DOHH2 (cell line): ENCODE data around the gene SAC3D1.

Source experiments
- H3F3A ChIP-seq: fragments of 200-600 bp; sonication (generic), shearing (Covaris generic); 2 replicates; pipeline ENCODE4 v1.6.0; 2016; ENCODE audit warnings: antibody characterized with exemption, mild to moderate bottlenecking; ENCODE audit not compliant: control insufficient read depth, insufficient read depth
- H3K27ac ChIP-seq: fragments of 200-600 bp; sonication (generic); 2 replicates; pipeline ENCODE4 v1.5.1; 2014; ENCODE audit warnings: low read depth, mild to moderate bottlenecking, low read length, moderate library complexity
- H3K27me3 ChIP-seq: fragments of 200-600 bp; sonication (generic); 2 replicates; pipeline ENCODE4 v1.6.1; 2014; ENCODE audit warnings: mild to moderate bottlenecking, low read length, mixed read lengths; ENCODE audit not compliant: control insufficient read depth
- H3K36me3 ChIP-seq: fragments of 200-600 bp; sonication (generic); 2 replicates; pipeline ENCODE4 v1.6.1; 2014; ENCODE audit warnings: mild to moderate bottlenecking, low read length, moderate library complexity, mixed read lengths; ENCODE audit not compliant: control insufficient read depth
- H3K4me1 ChIP-seq: fragments of 200-600 bp; sonication (generic); 2 replicates; pipeline ENCODE4 v1.6.1; 2014; ENCODE audit warnings: mild to moderate bottlenecking, low read length, mixed read lengths; ENCODE audit not compliant: control insufficient read depth
- H3K4me2 ChIP-seq: fragments of 200-600 bp; sonication (generic); 2 replicates; pipeline ENCODE4 v1.6.0; 2014; ENCODE audit warnings: mild to moderate bottlenecking, low read length, moderate library complexity
- H3K4me3 ChIP-seq: fragments of 200-600 bp; sonication (generic); 2 replicates; pipeline ENCODE4 v1.5.1; 2014; ENCODE audit warnings: mild to moderate bottlenecking, low read length, mixed read lengths
- H3K79me2 ChIP-seq: fragments of 200-600 bp; sonication (generic); 2 replicates; pipeline ENCODE4 v1.6.1; 2014; ENCODE audit warnings: mild to moderate bottlenecking, low read length, mixed read lengths; ENCODE audit not compliant: control insufficient read depth
- H3K9me2 ChIP-seq: fragments of 200-600 bp; sonication (generic); replicated peaks from 2 replicates; pipeline ENCODE4 v1.6.1; 2014; ENCODE audit warnings: mild to moderate bottlenecking, low read length, mixed read lengths; ENCODE audit not compliant: control insufficient read depth
- H3K9me3 ChIP-seq: fragments of 200-600 bp; sonication (generic); 2 replicates; pipeline ENCODE4 v1.6.1; 2014; ENCODE audit warnings: antibody characterized with exemption, low read length, mixed read lengths; ENCODE audit not compliant: control insufficient read depth, insufficient read depth
- H4K20me1 ChIP-seq: fragments of 200-600 bp; sonication (generic); 2 replicates; pipeline ENCODE4 v1.6.0; 2014; ENCODE audit warnings: low read depth, mild to moderate bottlenecking, antibody characterized with exemption, low read length, moderate library complexity; ENCODE audit not compliant: control insufficient read depth, insufficient read depth
- EZH2phosphoT487 ChIP-seq: fragments of 200-600 bp; sonication (generic); IDR thresholded peaks from 2 replicates; pipeline ENCODE4 v1.6.1; 2017; ENCODE audit warnings: borderline replicate concordance, mild to moderate bottlenecking, antibody characterized with exemption, low read length, moderate library complexity, mixed read lengths
- TF ChIP-seq, protein P1 (sequence below): fragments of 200-600 bp; sonication (generic); IDR thresholded peaks from one replicate; pipeline ENCODE4 v1.5.1; 2014; ENCODE audit warnings: antibody characterized with exemption, mild to moderate bottlenecking, low read depth, low read length; ENCODE audit not compliant: poor library complexity, severe bottlenecking

SAC3D1 gene

DNA sequence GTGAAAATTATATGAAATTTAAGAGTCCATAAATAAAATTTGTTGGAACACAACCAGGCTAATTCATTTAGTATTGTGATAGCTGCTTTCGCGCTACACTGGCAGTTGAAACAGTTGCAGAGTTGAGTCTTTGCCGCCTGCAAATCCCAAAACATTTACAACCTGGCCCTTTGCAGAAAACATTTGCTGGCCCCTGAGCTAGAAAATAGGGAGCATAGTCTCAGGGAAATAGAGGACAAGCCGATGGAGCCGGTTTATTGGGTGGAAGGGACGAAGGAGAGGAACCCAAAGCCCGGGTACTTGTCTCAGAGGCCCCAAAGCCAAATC, 527 bp upstream of the SAC3D1 start:
- Histone ChIP-seq H3K36me3 (peaks cover 36% of the 10 kb centered on the region), H3K4me3 (peak overlapping the region; percentile 81), H3K9me3 (no peaks in the 10 kb centered on the region), H3K4me2 (peak overlapping the region; percentile 61), H3K27me3 (no peaks in the 10 kb centered on the region), H3K27ac (peak overlapping the region; percentile 79), H4K20me1 (no peaks in the 10 kb centered on the region), H3K79me2 (peaks cover 34% of the 10 kb centered on the region), H3F3A (peaks cover 2% of the 10 kb centered on the region; the same call in 1 of the 2 replicates), H3K9me2 (no peaks in the 10 kb centered on the region), H3K4me1 (peaks cover 35% of the 10 kb centered on the region)
- TF ChIP-seq EZH2phosphoT487: no peak
- TF ChIP-seq, protein P1, sequence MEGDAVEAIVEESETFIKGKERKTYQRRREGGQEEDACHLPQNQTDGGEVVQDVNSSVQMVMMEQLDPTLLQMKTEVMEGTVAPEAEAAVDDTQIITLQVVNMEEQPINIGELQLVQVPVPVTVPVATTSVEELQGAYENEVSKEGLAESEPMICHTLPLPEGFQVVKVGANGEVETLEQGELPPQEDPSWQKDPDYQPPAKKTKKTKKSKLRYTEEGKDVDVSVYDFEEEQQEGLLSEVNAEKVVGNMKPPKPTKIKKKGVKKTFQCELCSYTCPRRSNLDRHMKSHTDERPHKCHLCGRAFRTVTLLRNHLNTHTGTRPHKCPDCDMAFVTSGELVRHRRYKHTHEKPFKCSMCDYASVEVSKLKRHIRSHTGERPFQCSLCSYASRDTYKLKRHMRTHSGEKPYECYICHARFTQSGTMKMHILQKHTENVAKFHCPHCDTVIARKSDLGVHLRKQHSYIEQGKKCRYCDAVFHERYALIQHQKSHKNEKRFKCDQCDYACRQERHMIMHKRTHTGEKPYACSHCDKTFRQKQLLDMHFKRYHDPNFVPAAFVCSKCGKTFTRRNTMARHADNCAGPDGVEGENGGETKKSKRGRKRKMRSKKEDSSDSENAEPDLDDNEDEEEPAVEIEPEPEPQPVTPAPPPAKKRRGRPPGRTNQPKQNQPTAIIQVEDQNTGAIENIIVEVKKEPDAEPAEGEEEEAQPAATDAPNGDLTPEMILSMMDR: no peak

- Histone ChIP-seq H3K79me2 (peaks cover 34% of the 10 kb centered on the region), H3K9me3 (no peaks in the 10 kb centered on the region), H3K27ac (no peak overlapping the region), H3F3A (peaks cover 2% of the 10 kb centered on the region; the same call in 1 of the 2 replicates), H4K20me1 (no peaks in the 10 kb centered on the region), H3K36me3 (peaks cover 44% of the 10 kb centered on the region), H3K9me2 (no peaks in the 10 kb centered on the region), H3K4me1 (peaks cover 35% of the 10 kb centered on the region), H3K27me3 (no peaks in the 10 kb centered on the region), H3K4me3 (peak overlapping the region; percentile 81; the same call in 1 of the 2 replicates), H3K4me2 (peak overlapping the region; percentile 61; the same call in 1 of the 2 replicates)
- TF ChIP-seq, protein P1: no peak
- TF ChIP-seq EZH2phosphoT487: no peak
Measured at GRCh38 chr11:65042891-65043290, 1.9 kb downstream of the SAC3D1 start.

GRCh38 chr11:65043881-65044501, 3.0 kb downstream of the SAC3D1 start:
- no peak overlapping the region for H3K4me3 ChIP-seq
- H3K4me1 ChIP-seq: peaks cover 28% of the 10 kb centered on the region
- no peaks in the 10 kb centered on the region for H3K9me3 ChIP-seq
- peaks cover 38% of the 10 kb centered on the region for H3K36me3 ChIP-seq
- H3F3A ChIP-seq: peaks cover 2% of the 10 kb centered on the region; the same call in 1 of the 2 replicates
- no peak overlapping the region for H3K4me2 ChIP-seq
- H3K27ac ChIP-seq: no peak overlapping the region
- no peaks in the 10 kb centered on the region for H3K9me2 ChIP-seq
- H3K79me2 ChIP-seq: peaks cover 34% of the 10 kb centered on the region
- H3K27me3 ChIP-seq: no peaks in the 10 kb centered on the region
- no peak for TF ChIP-seq EZH2phosphoT487
- TF ChIP-seq, protein P1: no peak
- no peaks in the 10 kb centered on the region for H4K20me1 ChIP-seq
